SK-N-SH (cell line): ENCODE measurements around the gene PEX11A. TPM values are rescaled to one million over a fixed set of nuclear protein-coding genes. Genes with fewer than 3 reads are reported as not detected.

Source experiments
- CTCF ChIA-PET: fragments of 300-600, 350-600 bp; formaldehyde crosslinking; extraction: SDS; loops from one replicate; lab custom pipeline; 2021; lab: Yijun Ruan, JAX
- POLR2A ChIA-PET: fragments of 350-600 bp; sonication (Branson Sonifier 250); formaldehyde crosslinking; extraction: SDS; loops from one replicate; lab custom pipeline; 2020; ENCODE audit warnings: antibody characterized with exemption, inconsistent platforms; lab: Yijun Ruan, JAX
- DNase-seq: peaks from one replicate; pipeline ENCODE4 v3.0.0; 2012
- H2AFZ ChIP-seq: fragments of 200-600 bp; sonication (generic); 2 replicates; pipeline ENCODE4 v1.8.1; 2016; ENCODE audit warnings: antibody characterized with exemption, mild to moderate bottlenecking, low read depth
- H3F3A ChIP-seq: fragments of 200-600 bp; sonication (generic); replicated peaks from 2 replicates; pipeline ENCODE3; 2016; ENCODE audit warnings: antibody characterized with exemption, mild to moderate bottlenecking; ENCODE audit not compliant: insufficient read depth
- H3K27ac ChIP-seq, 2 experiments: fragments of 200-500 bp in 1 of 2; fragments of 200-600 bp in 1 of 2; sonication (Bioruptor generic) in 1 of 2; sonication (generic), shearing (Covaris generic) in 1 of 2; 2 replicates each; pipeline versions ENCODE4 v1.5.1 to v1.6.1; 2014 to 2016; ENCODE audit warnings: low read depth in 2 of 2, inconsistent platforms in 1 of 2, low read length in 1 of 2, mild to moderate bottlenecking in 1 of 2, mixed read lengths in 1 of 2
- H3K27me3 ChIP-seq: fragments of 200-600 bp; sonication (generic), shearing (Covaris generic); 2 replicates; pipeline ENCODE4 v1.6.1; 2016; ENCODE audit warnings: mixed run types; ENCODE audit not compliant: insufficient read depth
- H3K36me3 ChIP-seq, 2 experiments: fragments of 200-500 bp in 1 of 2; fragments of 200-600 bp in 1 of 2; sonication (Bioruptor generic) in 1 of 2; sonication (generic) in 1 of 2; replicated peaks in 1 of 2; 2 replicates each; pipeline versions ENCODE3 to v1.5.1; 2014 to 2016; ENCODE audit warnings: low read length in 1 of 2, mild to moderate bottlenecking in 1 of 2; ENCODE audit not compliant: insufficient read depth in 2 of 2, control insufficient read depth in 1 of 2
- H3K4me1 ChIP-seq, 2 experiments: fragments of 200-500 bp in 1 of 2; fragments of 200-600 bp in 1 of 2; sonication (Bioruptor generic) in 1 of 2; sonication (generic), shearing (Covaris generic) in 1 of 2; 2 replicates each; pipeline versions ENCODE4 v1.5.1 to v1.6.1; 2014 to 2016; ENCODE audit warnings: low read depth in 1 of 2, low read length in 1 of 2, mixed run types in 1 of 2; ENCODE audit not compliant: insufficient read depth in 2 of 2, control insufficient read depth in 1 of 2
- H3K4me2 ChIP-seq: fragments of 200-600 bp; sonication (generic), shearing (Covaris generic); 2 replicates; pipeline ENCODE4 v1.6.1; 2017; ENCODE audit warnings: mixed run types
- H3K4me3 ChIP-seq, 2 experiments: fragments of 200-500 bp in 1 of 2; fragments of 200-600 bp in 1 of 2; sonication (Bioruptor generic) in 1 of 2; sonication (generic), shearing (Covaris generic) in 1 of 2; 2 replicates each; pipeline versions ENCODE4 v1.5.1 to v1.8.1; 2014 to 2016; ENCODE audit warnings: low read depth in 2 of 2, inconsistent platforms in 1 of 2, low read length in 1 of 2, mild to moderate bottlenecking in 1 of 2, mixed read lengths in 1 of 2, moderate library complexity in 1 of 2
- H3K79me2 ChIP-seq: fragments of 200-600 bp; sonication (generic); 2 replicates; pipeline ENCODE4 v1.8.1; 2017; ENCODE audit warnings: mild to moderate bottlenecking; ENCODE audit not compliant: insufficient read depth
- H3K9ac ChIP-seq: fragments of 200-600 bp; sonication (generic); 2 replicates; pipeline ENCODE4 v1.6.1; 2017; ENCODE audit warnings: mixed run types
- H3K9me2 ChIP-seq: fragments of 200-600 bp; sonication (generic); 2 replicates; pipeline ENCODE4 v1.6.1; 2017; ENCODE audit warnings: mixed run types
- H3K9me3 ChIP-seq: fragments of 200-600 bp; sonication (generic); 2 replicates; pipeline ENCODE4 v1.6.1; 2017; ENCODE audit warnings: mixed run types, mild to moderate bottlenecking, moderate library complexity
- H4K20me1 ChIP-seq: fragments of 200-600 bp; sonication (generic); 2 replicates; pipeline ENCODE4 v1.6.1; 2017; ENCODE audit warnings: mild to moderate bottlenecking, mixed run types; ENCODE audit not compliant: insufficient read depth
- CHD2 ChIP-seq: fragments of 150-350 bp; IDR thresholded peaks from 2 replicates; pipeline ENCODE4 v1.6.1; 2018; ENCODE audit warnings: low read length; ENCODE audit not compliant: partially characterized antibody
- CTCF ChIP-seq: fragments of 200-600 bp; sonication (generic); IDR thresholded peaks from 2 replicates; pipeline ENCODE4 v1.6.1; 2017; ENCODE audit warnings: antibody characterized with exemption, mild to moderate bottlenecking, moderate library complexity
- EZH2phosphoT487 ChIP-seq: fragments of 200-600 bp; sonication (generic); IDR thresholded peaks from 2 replicates; pipeline ENCODE4 v1.6.1; 2017; ENCODE audit warnings: low read depth, mixed run types, mild to moderate bottlenecking, antibody characterized with exemption, moderate library complexity, borderline replicate concordance
- FOXM1 ChIP-seq: IDR thresholded peaks from 2 replicates; pipeline ENCODE4 v1.4.0; 2012; ENCODE audit warnings: low read depth, mild to moderate bottlenecking
- GABPA ChIP-seq: IDR thresholded peaks from 2 replicates; pipeline ENCODE4 v1.4.0; 2012; ENCODE audit warnings: low read depth, mild to moderate bottlenecking
- GATA2 ChIP-seq: sonication (generic); formaldehyde crosslinking; IDR thresholded peaks from 2 replicates; pipeline ENCODE4 v1.5.0; 2020; ENCODE audit warnings: mild to moderate bottlenecking, missing genetic modification reagents
- JUND ChIP-seq: IDR thresholded peaks from 2 replicates; pipeline ENCODE4 v1.4.0; 2012
- MEF2A ChIP-seq: IDR thresholded peaks from 2 replicates; pipeline ENCODE4 v1.4.0; 2012; ENCODE audit warnings: low read depth, borderline replicate concordance
- POLR2AphosphoS5 ChIP-seq: IDR thresholded peaks from 2 replicates; pipeline ENCODE4 v1.6.1; 2012; ENCODE audit warnings: low read depth, low read length
- RAD21 ChIP-seq: IDR thresholded peaks from 2 replicates; pipeline ENCODE4 v1.6.1; 2012; ENCODE audit warnings: mild to moderate bottlenecking, low read length
- RCOR1 ChIP-seq: fragments of 150-350 bp; IDR thresholded peaks from 2 replicates; pipeline ENCODE4 v1.6.1; 2017; ENCODE audit warnings: antibody characterized with exemption, low read length
- REST ChIP-seq: IDR thresholded peaks from 2 replicates; pipeline ENCODE4 v1.6.1; 2012; ENCODE audit warnings: mild to moderate bottlenecking, low read depth, low read length, moderate library complexity
- RFX5 ChIP-seq: IDR thresholded peaks from 2 replicates; pipeline ENCODE4 v1.6.1; 2012; ENCODE audit warnings: mild to moderate bottlenecking, improper control_type of control experiment, low read length
- TAF1 ChIP-seq: IDR thresholded peaks from 2 replicates; pipeline ENCODE4 v1.6.1; 2012; ENCODE audit warnings: low read depth, mild to moderate bottlenecking, low read length, moderate library complexity, borderline replicate concordance
- TCF12 ChIP-seq: IDR thresholded peaks from 2 replicates; pipeline ENCODE4 v1.4.0; 2012
- TEAD4 ChIP-seq: IDR thresholded peaks from 2 replicates; pipeline ENCODE4 v1.4.0; 2012; ENCODE audit warnings: mild to moderate bottlenecking, borderline replicate concordance; ENCODE audit not compliant: insufficient read depth
- USF1 ChIP-seq: IDR thresholded peaks from 2 replicates; pipeline ENCODE4 v1.4.0; 2012; ENCODE audit warnings: low read depth, borderline replicate concordance
- WGBS: methylation state at CpG from one replicate; pipeline ENCODE4 v1.1.6; 2017; ENCODE audit warnings: low lambda C conversion rate; 5-methylcytosine and 5-hydroxymethylcytosine counted together
- polyA plus RNA-seq, 3 experiments: library from polyadenylated mRNA; depleted of rRNA; stranded (reverse); fragments of >200 nt; gene quantifications; 2 replicates each; pipeline ENCODE4 v1.2.3, GENCODE V29; 2012

PEX11A gene
- polyA plus RNA-seq, 1 of the 3 experiments (the other 2 are of a cell fraction), result 6.1 TPM

DNA sequence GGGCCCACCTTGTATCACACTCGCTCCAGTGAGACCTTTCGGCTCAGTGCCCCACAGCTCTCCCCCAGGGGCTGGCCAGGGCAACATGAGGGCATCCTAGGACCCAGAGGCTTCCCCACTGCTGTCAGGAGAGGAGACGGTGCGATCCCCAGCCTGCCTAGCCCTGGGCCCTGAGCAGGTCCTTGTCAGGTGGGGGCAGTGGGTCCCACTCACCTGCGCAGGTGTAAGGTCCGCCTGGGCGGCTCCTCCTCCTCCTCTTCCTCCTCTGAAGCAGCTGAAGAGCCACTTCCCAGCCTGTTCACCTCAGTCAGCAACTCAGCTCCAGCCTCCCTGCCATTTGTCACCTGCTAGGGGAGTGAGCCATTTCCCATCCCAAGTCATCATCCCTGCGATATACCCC, 44.9 kb downstream of the PEX11A start:
- ChIA-PET CTCF (interaction anchor here (1.1 to 4.4 kb wide), 13 partner anchors 13 to 473 kb away, joined by 3 to 36 read pairs (median 6); partner anchors contain the start of gene PLIN1), POLR2A (interaction anchor here (1.3 kb wide), 1 partner anchor 17 kb away, joined by 3 read pairs; no protein-coding TSS in a partner anchor)
- Histone ChIP-seq H3F3A (no peaks in the 10 kb centered on the region), H4K20me1 (no peaks in the 10 kb centered on the region), H3K4me3 (no peak overlapping the region), H3K9me2 (no peaks in the 10 kb centered on the region), H3K79me2 (peaks cover 8% of the 10 kb centered on the region; the same call in 1 of the 2 replicates), H3K36me3 (peaks cover 10 to 17% of the 10 kb centered on the region in 2 experiments), H3K9ac (no peak overlapping the region), H2AFZ (no peak overlapping the region), H3K27ac (no peak overlapping the region), H3K4me2 (no peak overlapping the region), H3K4me1 (peaks cover 0 to 2% of the 10 kb centered on the region in 2 experiments; a peak in 1 of 4 replicates), H3K9me3 (no peaks in the 10 kb centered on the region)
- DNase-seq, result no peak
- TF ChIP-seq RAD21 (no peak), CHD2 (no peak), CTCF (no peak), USF1 (no peak), TEAD4 (no peak), RCOR1 (no peak), EZH2phosphoT487 (no peak), REST (no peak), GABPA (no peak), RFX5 (no peak), POLR2AphosphoS5 (no peak), TCF12 (no peak), TAF1 (no peak), JUND (no peak), GATA2 (CRISPR knock-in tag) (no peak), MEF2A (no peak), FOXM1 (no peak)
- TF ChIP-seq, all 33 proteins: peak for 0
- WGBS, result 96% methylated on average over 6 of the region's 8 CpGs
- no peaks in the 10 kb centered on the region for H3K27me3 ChIP-seq
